NCI-H1092 treated with DMSO at 0.1 percent for 48 hours (cell line): Measurements from ENCODE around the gene SYCE3.

ENCODE experiments used
- DNase-seq: peaks from one replicate; lab custom pipeline; 2025; lab: John Stamatoyannopoulos, UW

The SYCE3 gene

GRCh38 chr22:50531546-50531961, 31.2 kb downstream of the SYCE3 start:
- no peak for DNase-seq

- no peak for DNase-seq
Measured at GRCh38 chr22:50530877-50531545, 31.7 kb downstream of the SYCE3 start.

- no peak for DNase-seq
Measured at GRCh38 chr22:50530580-50530876, 32.2 kb downstream of the SYCE3 start.

- DNase-seq, result no peak
Measured at GRCh38 chr22:50529897-50530579, 32.7 kb downstream of the SYCE3 start, which contains the start of gene TYMP. Gene TYMP, minus strand, starts transcription at chr22:50530012. Its CDS starts 303 bp downstream, at chr22:50529709.

GRCh38 chr22:50529416-50529896, 33.3 kb downstream of the SYCE3 start:
- no peak for DNase-seq

- DNase-seq, result no peak
Measured at GRCh38 chr22:50528682-50529415, 33.9 kb downstream of the SYCE3 start.

GRCh38 chr22:50527921-50528681, 34.6 kb downstream of the SYCE3 start:
- no peak for DNase-seq

- no peak for DNase-seq
Measured at GRCh38 chr22:50526834-50527801, 35.6 kb downstream of the SYCE3 start.

- DNase-seq, result peak; percentile 40
Measured at GRCh38 chr22:50526108-50526833, 36.4 kb downstream of the SYCE3 start.

GRCh38 chr22:50525858-50526107, 36.9 kb downstream of the SYCE3 start:
- no peak for DNase-seq

- peak; percentile 70 for DNase-seq
Measured at GRCh38 chr22:50525104-50525857, 37.4 kb downstream of the SYCE3 start, which contains the start of gene SCO2. Gene SCO2, minus strand, starts transcription at chr22:50525598. Its CDS starts 1,187 bp downstream, at chr22:50524411.

- no peak for DNase-seq
Measured at GRCh38 chr22:50524676-50525103, 38.0 kb downstream of the SYCE3 start.

- DNase-seq, result no peak
Measured at GRCh38 chr22:50523806-50524675, 38.7 kb downstream of the SYCE3 start.

GRCh38 chr22:50523458-50523805, 39.3 kb downstream of the SYCE3 start:
- no peak for DNase-seq

GRCh38 chr22:50522806-50523438, 39.8 kb downstream of the SYCE3 start:
- DNase-seq, result no peak

GRCh38 chr22:50522208-50522805, 40.4 kb downstream of the SYCE3 start:
- no peak for DNase-seq

- DNase-seq, result no peak
Measured at GRCh38 chr22:50521710-50522109, 41.0 kb downstream of the SYCE3 start.
